ENCODE results near the gene EYA2.
A peak's percentile ranks its signal among the peaks of the same experiment; 100 is the strongest.

EYA2 gene

DNA sequence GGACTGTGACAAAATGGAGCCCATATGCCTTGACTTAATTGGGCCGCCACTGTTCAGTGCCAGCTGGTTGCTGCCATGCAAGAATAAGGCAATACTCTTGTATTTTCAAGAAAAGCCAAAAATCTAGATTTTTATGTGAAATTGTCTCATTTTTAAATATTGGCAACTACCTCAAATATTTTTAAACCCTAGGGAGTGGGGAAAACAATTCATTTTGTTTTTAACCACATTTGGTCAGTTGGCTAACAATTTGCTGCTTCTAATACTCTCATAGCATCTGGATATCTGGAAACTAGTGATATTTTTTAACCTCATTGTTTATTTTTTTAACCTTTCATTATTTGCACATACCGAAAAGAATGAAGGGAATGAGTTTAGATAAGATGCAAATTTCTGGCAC, 91.0 kb downstream of the EYA2 start:
- TF ChIP-seq, protein P1, sequence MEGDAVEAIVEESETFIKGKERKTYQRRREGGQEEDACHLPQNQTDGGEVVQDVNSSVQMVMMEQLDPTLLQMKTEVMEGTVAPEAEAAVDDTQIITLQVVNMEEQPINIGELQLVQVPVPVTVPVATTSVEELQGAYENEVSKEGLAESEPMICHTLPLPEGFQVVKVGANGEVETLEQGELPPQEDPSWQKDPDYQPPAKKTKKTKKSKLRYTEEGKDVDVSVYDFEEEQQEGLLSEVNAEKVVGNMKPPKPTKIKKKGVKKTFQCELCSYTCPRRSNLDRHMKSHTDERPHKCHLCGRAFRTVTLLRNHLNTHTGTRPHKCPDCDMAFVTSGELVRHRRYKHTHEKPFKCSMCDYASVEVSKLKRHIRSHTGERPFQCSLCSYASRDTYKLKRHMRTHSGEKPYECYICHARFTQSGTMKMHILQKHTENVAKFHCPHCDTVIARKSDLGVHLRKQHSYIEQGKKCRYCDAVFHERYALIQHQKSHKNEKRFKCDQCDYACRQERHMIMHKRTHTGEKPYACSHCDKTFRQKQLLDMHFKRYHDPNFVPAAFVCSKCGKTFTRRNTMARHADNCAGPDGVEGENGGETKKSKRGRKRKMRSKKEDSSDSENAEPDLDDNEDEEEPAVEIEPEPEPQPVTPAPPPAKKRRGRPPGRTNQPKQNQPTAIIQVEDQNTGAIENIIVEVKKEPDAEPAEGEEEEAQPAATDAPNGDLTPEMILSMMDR (conservative IDR thresholded peaks at IDR 0.05; ENCODE audit: low read length) = no peak

DNA sequence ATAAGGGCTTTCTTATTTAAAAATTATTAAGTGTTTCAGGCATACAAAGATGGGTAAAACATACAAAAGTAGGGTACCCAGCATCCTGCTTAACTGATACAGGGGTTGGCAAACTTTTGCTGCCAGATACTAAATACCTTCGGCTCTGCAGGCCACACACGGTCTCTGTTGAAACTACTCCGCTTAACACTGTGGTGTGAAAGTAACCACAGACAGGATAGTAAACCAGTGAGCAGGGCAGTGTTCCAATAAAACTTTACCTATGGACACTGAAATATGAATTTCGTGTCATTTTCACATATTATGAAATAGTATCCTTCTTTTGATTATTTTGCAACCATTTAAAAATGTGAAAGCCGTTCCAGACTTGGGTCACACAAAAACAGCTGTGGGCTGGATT, 92.4 kb downstream of the EYA2 start:
- H3K4me3 ChIP-seq (ENCODE audit: low read length) = no peak overlapping the region
- DNase-seq (ENCODE audit: low read depth) = peak; percentile 19
- TF ChIP-seq, protein P1 (conservative IDR thresholded peaks at IDR 0.05; ENCODE audit: low read length) = no peak

More for the DNA sequence above, 91.0 kb downstream of the EYA2 start:
- H3K4me3 ChIP-seq (ENCODE audit: low read length) = no peak overlapping the region
- DNase-seq (ENCODE audit: low read depth) = peak; percentile 58

DNA sequence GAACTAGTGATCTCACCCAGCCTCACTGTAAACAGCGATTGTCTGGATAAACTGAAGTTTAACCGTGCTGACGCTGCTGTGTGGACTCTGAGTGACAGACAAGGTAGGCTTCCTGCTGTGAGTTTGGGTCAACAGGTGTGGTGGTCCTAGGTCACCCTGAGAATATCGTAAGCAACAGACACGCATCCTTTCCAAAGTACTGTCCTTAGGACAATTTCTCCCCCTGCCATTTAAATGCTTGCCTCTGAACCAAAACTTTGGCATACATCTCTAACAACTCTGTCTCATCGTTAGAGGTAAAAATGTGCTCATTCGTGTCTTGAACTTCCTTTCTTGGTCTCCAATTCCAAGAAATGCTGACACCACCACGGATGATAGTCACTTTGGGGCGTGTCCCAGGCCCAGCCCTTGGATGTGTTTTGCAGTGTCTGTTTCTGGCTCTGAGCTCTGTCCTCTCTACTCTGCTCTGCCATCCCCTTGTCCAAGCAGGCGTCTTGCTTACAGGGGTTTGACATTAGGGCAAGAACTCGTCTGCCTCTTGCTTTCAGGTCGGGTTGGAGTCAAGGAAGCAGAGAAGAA, 95.5 kb downstream of the EYA2 start:
- TF ChIP-seq, protein P1 (conservative IDR thresholded peaks at IDR 0.05; ENCODE audit: low read length) = no peak
- H3K4me3 ChIP-seq (ENCODE audit: low read length) = no peak overlapping the region
- no peak for DNase-seq (ENCODE audit: low read depth)

DNA sequence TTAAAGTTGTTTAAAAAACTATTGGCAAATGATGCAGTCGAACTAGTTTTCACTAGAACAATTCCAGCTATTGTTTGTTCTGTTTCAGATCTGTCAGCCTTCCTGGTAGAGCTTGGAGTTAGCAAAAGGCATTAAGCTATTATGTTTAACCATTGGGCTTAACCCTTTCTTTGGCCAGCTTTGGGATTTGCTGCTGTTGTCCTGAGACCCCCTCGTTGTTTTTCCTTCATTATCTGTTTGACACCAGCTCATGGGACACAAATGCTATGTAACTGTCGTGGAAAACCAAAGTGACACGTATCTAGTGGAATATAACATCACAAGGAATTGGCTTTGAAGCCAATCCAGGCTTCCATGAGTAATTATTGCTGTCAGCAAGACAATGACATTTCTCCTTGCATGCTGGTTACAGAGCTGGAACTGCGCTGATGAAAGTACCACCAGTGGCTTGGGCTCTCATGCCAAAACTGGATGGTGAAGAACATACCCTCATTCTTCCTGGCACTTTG, 96.0 kb downstream of the EYA2 start:
- peak; percentile 3 for DNase-seq (ENCODE audit: low read depth)
- TF ChIP-seq, protein P1 (conservative IDR thresholded peaks at IDR 0.05; ENCODE audit: low read length) = no peak
- H3K4me3 ChIP-seq (ENCODE audit: low read length) = no peak overlapping the region

DNA sequence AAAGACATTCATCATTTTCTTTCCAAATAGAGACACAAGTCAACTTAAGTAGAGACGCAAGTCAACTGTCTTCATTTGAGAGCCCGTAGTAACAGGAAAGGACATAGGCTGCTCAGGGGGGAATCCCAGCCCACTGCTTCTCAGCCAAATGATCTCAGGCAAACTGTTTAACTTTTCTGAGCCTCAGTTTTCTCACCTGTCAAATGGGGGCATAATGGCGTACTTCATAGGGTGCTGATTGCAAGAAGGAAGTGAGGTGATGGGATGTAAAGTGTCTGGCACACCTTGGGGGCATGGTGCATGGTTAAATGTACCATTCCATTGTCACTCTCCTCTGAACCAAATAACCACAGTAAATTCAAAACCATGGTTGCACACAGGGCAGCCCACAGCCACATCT, 96.5 kb downstream of the EYA2 start:
- TF ChIP-seq, protein P1 (conservative IDR thresholded peaks at IDR 0.05; ENCODE audit: low read length) = no peak
- no peak overlapping the region for H3K4me3 ChIP-seq (ENCODE audit: low read length)
- no peak for DNase-seq (ENCODE audit: low read depth)

DNA sequence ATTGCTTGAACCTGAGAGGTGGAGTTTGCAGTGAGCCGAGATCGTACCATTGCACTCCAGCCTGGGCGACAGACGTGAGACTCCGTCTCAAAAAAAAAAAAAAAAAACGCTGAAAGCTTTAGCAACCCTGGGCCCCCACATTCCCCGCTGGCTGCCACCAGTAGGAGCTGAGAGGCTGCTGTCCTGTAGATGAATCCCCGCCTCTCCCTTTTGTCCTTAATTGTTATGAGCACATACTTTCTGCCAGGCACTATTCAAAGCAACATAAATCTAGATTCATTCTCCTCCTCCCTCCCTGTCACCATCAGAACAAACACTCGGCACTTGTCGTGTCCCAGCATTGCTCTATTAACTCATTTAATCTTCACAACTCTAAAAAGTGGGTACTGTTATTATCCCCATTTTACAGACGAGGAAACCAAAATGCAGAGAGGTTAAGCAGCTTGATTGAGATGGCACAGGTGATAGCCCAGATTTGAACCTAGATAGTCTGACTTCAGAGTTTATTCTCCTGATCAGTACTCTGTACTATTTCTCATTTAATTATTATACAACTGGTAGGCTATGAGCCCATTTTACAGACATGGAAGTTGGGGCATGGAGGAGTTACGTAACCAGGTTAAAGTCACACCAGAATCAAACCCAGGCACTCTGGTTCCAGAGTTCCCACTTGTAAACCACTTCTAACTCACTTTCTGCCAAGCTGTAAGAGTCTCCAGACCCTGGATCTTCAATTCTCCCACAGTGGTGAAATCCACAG, 97.4 kb downstream of the EYA2 start:
- no peak for DNase-seq (ENCODE audit: low read depth)
- H3K4me3 ChIP-seq (ENCODE audit: low read length) = no peak overlapping the region
- TF ChIP-seq, protein P1 (conservative IDR thresholded peaks at IDR 0.05; ENCODE audit: low read length) = no peak

DNA sequence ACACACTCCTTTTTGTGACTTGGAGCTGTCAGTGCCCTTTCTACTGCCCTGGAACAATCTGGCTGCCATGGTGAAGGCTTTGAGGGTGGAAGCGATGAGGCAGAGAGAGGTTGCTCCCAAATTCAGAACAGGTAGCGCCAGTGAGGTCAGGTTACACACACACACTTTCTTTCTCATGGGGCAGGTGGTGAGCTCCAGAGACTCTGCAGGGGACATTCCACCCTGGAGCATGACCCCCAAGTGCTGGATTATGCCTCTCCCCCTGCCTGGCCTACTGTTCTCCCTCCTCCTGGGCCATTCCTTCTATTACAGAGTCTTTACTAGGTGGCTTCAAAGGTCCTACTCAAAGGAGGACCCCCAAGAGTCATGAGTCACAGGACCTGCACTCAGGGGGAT, 98.0 kb downstream of the EYA2 start:
- no peak overlapping the region for H3K4me3 ChIP-seq (ENCODE audit: low read length)
- DNase-seq (ENCODE audit: low read depth) = no peak
- TF ChIP-seq, protein P1 (conservative IDR thresholded peaks at IDR 0.05; ENCODE audit: low read length) = no peak
